Measurements from ENCODE around the gene WDFY4.
"Not testable (repeated sequence)": the region's sequence is repeated elsewhere in the genome, so short reads cannot be mapped to it uniquely, and the experiment has no call there.

WDFY4 gene, protein sequence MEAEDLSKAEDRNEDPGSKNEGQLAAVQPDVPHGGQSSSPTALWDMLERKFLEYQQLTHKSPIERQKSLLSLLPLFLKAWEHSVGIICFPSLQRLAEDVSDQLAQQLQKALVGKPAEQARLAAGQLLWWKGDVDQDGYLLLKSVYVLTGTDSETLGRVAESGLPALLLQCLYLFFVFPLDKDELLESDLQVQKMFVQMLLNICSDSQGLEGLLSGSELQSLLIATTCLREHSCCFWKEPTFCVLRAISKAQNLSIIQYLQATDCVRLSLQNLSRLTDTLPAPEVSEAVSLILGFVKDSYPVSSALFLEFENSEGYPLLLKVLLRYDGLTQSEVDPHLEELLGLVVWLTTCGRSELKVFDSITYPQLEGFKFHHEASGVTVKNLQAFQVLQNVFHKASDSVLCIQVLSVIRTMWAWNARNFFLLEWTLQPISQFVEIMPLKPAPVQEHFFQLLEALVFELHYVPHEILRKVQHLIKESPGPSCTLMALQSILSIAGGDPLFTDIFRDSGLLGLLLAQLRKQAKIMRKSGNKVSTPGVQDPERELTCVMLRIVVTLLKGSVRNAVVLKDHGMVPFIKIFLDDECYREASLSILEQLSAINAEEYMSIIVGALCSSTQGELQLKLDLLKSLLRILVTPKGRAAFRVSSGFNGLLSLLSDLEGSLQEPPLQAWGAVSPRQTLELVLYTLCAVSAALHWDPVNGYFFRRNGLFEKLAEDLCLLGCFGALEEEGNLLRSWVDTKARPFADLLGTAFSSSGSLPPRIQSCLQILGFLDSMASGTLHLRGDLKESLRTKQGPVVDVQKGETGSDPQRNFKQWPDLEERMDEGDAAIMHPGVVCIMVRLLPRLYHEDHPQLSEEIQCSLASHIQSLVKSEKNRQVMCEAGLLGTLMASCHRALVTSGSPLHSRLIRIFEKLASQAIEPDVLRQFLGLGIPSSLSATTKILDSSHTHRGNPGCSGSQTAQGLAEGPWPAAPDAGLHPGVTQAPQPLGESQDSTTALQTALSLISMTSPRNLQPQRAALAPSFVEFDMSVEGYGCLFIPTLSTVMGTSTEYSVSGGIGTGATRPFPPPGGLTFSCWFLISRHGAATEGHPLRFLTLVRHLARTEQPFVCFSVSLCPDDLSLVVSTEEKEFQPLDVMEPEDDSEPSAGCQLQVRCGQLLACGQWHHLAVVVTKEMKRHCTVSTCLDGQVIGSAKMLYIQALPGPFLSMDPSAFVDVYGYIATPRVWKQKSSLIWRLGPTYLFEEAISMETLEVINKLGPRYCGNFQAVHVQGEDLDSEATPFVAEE (N-terminal part only)

DNA sequence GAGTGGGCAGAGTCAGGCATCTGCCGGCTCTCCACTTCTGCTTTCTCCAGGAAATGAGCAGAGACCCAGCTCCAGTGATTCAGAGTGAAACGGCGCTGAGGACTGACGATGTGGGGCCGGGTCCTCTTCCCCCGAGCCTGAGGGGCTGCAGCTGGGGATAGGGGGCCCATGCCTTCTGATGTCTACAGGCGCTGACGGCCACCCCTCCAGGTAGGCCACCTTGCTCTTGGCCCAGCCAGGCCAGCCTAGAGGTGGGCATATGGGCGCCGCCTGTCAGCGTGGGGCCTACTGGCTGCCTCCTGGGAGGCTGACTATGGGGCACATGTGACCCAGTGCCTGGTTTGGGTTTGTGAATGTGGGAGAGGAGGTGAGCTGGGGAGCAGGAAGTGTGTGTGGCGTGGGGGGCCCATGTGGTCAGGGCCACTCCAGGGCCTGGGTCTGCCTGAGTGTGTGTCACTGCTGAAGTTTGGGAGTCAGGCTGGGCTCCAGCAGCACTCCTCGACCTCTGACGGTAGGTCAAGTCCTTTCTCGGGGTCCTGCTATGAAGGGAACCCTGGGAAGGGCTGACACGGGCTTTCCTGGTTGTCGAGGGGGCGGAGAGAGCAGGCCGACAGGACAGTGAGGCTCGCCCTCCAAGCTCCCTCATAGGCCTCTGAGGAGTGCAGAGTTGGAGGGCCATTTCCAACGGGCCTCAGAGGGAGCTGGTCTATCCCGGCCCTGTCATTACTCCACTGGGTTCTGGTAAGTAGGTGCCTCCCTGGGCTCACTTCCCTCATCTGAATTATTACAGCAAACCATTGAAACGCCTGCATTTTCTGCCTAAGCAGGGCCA lies at the start of gene WDFY4:
Gene WDFY4 (plus strand): TSS at position 82 of the 832 bp plus-strand sequence. CDS start 24,860 bp downstream, outside the sequence.
- DNase-seq (ENCODE audit: low read depth in 3 of 3): no peak

DNA sequence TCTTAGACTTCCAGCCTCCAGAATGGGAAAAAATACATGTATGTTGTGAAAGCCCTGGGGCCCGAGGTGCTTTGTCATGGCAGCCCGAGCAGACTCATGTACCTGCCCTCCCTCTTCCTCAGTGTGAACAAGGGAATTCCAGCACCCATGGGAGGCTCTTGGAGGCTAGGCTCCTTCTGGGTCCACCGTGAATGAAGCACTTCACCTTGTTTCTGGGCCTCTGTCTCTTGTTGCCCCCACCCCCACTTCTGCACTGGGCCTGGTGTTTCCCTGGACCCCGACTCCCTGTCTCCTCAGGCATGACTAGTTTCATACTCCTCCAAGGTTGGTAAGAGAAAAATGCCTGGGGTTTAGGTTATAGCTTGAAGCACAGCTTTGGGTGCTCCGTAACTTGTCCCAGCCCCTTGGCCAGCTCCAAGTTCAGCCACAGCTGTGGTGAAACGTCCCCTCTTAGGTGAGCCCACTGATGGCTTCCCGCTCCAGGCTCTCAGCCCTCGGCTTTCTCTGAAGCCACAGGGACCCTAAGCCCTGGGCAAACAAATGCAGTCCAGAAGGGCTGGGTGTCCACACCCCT lies 49.6 kb upstream of the WDFY4 start:
- no peak for DNase-seq (ENCODE audit: low read depth in 3 of 3)

DNA sequence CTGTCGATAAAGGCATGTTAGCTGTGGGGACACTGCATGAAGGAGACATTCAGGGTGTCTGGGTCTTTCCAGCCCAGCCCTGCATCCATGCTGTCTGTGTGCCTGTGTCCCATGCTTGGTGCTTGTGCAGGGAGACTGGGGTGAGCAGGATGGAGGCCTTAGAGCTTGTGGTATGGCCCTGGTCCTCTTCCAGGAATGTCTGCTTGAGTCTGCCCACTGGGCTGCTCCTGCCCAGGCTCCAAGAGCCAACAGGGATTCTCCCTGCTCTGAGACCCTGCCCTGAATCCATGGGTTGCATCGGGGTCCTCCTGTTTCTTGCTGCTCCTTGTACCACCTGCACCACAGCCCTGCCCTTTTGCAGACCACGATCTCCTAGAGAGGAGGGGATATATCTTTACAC lies 48.4 kb upstream of the WDFY4 start:
- DNase-seq (ENCODE audit: low read depth in 3 of 3): no peak

DNA sequence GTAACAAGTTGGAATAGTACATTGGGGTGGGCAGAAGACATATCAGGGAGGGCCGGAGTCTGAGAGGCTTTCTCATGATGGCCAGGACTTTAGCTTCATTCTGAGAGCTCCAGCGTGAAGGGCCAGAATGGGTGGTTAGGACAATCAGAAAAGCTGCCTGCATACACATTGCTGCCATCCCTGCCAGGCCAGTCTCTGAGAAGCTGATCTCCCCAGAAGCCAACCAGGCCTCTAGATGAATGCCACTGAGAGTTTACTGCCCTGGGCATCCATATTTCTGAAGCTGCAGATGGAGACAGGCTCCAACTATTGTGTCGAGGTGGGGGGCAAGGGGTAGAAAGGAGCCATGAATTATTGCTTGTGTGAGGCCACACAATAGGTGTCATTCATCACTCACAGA lies 47.8 kb upstream of the WDFY4 start:
- DNase-seq (ENCODE audit: low read depth in 3 of 3): no peak

DNA sequence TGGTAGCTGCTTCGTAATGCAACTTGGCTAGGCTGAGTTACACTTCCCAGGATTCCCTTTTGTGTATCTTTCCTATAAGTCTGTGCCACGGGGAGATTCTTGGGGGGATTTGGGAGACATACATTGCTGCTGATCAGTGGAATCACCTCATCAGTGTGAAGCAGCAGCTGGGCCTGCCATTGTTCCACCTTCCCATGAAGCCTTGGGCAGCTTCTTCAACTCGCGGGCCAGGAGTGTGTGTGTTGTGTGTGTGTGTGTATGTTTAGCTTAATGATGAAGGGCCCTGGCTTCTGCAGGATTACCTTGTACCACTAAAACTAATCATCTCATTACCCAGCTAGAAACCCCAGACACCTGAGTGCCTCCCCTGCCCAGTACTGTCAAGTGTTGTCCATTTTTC lies 46.5 kb upstream of the WDFY4 start:
- DNase-seq (ENCODE audit: low read depth in 3 of 3): no peak

DNA sequence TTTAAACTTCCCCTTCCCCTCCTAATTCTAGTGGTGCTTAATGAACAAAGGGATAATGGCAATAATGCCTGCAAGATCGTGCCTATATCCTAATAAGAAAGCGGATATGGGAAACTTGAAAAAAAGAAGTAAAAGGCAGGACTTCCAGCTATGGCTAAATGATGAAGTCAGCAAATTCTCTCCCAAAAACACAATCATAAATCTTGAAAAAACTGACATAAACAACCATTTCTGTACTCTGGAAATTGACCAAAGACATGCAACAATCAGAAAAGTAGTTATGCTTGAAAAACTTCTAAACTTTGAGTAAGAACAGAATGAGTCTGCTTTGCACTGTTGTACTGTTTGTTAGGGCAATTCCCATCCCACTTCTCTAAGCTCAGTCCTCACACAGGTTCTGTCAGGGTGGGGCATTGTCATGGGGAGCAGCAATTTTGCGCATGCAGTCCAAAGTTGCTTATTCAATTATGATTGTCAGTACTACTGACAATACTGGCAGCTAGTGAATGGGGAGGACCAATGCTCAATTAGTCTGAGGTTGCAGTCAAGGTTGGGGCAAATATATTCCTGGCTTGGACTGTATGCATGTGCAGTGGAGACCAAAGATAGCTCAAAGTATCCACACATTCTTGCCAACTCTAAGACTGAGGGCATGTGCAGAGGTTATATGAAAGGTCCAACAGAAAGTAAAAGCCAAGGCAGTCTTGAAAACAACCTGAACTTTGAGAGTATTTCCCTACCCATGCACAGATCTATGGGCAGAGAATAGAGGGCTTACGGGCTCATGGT lies 45.7 kb upstream of the WDFY4 start:
- no peak for DNase-seq (ENCODE audit: low read depth in 3 of 3)

DNA sequence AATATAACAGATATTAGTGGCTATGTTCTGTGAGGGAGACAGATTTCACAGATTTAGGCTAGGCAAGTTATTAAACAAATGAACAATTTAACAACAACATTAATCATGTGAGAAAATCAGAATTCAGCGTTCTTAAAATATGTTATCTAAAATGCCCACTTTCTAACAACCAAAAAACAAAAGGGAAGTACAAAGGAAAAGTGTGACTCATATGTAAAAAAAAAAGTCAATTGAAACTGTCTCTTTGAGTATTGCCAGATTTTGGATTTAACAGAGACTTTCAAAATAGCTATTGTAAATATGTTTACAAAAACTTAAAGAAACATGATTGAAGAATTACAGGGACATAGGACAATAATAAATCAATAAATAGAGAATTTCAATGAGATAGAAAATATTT lies 45.0 kb upstream of the WDFY4 start:
- no peak for DNase-seq (ENCODE audit: low read depth in 3 of 3)

DNA sequence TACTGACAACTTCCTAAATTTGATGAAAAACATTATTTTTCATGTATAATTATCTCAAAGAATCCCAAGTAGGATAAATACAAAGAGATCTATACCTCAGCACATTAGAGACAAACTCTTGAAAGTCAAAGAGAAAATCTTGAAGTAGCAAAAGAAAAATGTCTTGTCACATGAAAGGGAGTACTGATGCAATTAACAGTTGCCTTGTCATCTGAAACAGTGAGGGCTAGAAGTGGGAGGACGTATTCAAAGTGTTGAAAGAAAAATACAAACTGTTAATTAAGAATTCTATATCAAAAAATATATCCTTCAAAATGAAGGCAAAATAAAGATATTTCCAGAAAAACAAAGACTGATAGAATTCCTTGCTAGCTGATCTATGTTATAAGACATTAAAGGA lies 44.3 kb upstream of the WDFY4 start:
- no peak for DNase-seq (ENCODE audit: low read depth in 3 of 3)

DNA sequence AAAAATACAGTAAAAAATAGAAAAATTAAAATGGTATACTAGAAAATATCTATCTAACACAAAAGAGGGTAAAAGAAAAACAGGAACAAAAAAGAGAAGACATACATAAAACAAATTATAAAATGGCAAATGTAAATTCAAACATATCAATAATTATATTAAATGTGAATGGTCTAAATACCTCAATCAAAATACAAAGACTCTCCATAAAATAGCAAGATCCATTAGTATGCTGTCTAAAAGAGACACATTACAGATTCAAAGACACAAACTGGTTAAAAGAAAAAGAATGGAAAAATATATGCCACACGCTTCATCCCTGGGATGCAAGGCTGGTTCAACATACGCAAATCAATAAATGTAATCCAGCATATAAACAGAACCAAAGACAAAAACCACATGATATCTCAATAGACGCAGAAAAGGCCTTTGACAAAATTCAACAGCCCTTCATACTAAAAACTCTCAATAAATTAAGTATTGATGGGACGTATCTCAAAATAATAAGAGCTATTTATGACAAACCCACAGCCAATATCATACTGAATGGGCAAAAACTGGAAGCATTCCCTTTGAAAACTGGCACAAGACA lies 43.5 kb upstream of the WDFY4 start:
- DNase-seq (ENCODE audit: low read depth in 3 of 3): not testable (repeated sequence)

DNA sequence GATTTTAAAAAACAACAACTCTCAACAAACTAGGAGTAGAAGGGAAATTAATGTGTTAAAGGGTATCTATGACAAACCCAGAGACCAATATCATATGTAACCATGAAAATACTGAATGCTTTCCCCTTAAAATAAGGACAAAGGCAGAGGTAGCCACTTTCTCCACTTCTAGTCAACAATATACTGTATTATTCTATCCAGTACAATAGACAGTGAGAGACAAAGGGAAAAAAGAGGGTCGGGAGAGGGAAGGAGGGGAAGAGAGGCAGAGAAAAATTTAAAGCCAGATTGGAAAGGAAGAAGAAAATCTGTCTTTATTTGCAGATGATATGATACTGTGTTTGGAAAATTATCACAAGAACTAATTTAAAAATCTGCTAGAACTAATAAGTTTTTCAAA lies 39.1 kb upstream of the WDFY4 start:
- DNase-seq (ENCODE audit: low read depth in 3 of 3): no peak

DNA sequence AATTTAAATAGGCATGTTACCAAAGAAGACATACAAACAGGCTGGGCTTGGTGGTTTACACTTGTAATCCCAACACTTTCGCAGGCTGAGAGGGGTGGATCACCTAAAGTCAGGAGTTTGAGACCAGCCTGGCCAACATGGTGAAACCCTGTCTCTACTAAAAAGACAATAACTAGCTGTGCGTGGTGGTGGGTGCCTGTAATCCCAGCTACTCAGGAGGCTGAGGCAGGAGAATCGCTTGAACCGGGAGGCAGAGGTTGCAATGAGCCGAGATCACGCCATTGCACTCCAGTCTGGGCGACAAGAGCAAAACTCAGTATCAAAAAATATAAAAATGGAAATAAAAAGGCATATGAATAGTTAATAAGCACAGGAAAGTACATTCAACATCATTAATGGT lies 37.6 kb upstream of the WDFY4 start:
- DNase-seq (ENCODE audit: low read depth in 3 of 3): not testable (repeated sequence)

DNA sequence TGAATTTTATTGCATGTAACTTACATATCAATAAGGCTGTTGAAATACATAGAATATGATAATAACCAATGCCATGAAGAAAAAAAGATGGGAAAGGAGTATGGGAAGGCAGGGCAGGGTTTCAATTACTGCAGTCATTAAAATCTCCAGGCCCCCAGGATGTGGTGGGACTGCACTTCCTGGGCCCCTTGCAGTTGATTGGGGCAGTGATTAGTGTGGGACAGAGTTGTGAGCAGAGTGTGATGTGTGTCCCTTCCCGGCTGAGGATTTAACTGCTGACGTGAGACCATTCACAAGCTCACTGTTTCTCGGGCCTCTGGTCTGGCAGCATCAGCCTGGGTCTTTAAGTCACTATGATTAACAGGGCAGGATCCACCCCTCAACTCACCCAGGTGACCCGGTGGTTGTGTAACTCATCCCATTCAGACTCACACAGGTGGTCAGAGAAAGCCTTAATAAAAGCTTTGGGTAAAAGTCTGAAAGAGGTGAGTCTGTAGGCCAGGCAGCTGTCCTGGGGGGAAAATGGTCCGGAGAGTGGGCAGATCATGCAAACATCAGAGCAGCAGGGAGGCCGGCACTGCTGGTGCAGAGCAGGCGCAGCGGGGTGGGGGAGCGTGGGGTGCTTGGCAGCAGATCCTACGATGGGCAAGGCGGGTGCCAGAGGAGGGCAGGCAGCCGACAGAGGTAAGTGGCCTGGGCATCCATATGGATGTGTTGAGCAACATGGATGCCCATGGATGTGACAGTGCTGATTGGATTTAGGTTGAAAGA lies 36.3 kb upstream of the WDFY4 start:
- no peak for DNase-seq (ENCODE audit: low read depth in 3 of 3)

DNA sequence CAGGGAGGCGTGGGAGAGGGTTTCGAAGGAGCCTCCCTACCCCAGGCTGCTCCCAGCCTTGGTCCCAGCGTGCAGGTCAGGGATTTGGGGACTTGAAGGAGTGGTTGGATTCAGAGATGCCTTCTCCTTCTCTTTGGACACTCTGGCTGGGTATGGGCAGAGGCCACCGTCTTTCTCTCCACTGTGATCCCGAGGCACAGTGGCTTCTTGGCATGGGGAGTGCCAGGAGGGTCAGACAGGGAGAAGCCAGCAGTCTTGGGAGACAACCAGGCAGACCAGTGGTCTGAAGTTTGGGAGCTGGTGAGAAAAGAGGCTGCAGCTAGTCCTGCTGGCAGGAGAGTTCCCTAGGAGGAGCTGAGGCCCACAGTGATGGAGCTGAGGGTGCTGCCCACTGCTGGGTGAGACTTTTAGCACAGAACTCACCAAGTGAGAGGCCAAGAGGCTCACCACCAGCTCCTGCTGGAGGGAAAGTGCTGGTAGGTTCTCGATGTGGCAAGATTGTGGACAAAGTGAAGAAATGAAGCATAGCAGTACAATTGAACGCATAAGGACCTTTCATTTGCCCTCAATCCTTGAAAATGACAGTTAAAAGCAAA lies 35.2 kb upstream of the WDFY4 start:
- DNase-seq (ENCODE audit: low read depth in 3 of 3): no peak

DNA sequence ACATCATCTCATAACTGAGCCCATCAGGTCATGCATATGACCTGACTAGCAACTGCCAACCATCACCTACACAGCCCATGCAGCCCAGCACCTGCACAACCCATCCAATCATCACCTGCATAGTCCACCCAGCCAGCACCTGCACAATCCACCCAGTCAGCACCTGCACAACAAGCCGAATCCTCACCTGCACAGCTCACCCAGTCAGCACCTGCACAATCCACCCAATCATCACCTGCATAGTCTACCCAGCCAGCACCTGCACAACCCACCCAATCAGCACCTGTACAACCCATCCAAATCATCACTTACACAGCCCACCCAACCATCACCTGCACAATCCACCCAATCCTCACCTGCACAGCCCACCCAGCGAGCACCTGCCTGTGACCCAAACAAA lies 33.4 kb upstream of the WDFY4 start:
- no peak for DNase-seq (ENCODE audit: low read depth in 3 of 3)

DNA sequence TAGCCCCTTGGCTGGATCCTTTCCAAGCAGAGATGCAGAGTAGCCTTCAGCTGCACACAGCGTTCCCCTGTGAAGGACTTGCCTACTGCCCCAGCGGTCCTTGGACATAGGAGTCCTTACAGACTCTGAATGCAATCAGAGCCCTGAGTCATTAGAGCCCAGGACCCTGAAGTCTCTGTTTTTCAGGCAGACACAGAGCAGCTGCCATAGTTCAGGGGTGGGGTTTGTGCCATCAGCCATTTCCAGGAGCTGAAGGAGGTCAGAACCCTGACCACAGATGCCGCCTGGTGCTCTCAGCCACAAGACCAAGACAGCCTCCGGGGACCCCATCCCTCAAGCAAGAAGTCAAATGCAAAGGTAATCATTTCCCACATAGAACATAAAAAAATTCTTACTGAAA lies 32.8 kb upstream of the WDFY4 start:
- no peak for DNase-seq (ENCODE audit: low read depth in 3 of 3)

DNA sequence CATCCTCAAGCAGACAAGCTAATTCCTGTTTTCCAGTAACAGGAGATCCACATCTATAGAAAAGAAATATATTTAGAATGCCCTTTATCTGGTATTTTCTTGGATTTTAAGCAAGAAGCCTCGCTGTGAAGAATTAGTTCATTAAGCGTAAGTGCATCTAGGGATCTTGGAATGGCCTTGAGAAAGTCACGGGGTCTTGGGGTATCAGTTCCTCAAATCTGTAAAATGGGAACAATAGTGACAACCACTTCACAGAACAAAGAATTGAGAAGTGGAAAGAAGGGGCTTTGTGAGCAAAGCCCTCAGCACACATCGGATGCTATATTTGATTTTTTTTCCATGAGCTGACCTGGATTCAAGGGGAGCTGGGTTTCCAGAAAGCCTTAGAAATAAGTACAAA lies 32.3 kb upstream of the WDFY4 start:
- DNase-seq (ENCODE audit: low read depth in 3 of 3): no peak

DNA sequence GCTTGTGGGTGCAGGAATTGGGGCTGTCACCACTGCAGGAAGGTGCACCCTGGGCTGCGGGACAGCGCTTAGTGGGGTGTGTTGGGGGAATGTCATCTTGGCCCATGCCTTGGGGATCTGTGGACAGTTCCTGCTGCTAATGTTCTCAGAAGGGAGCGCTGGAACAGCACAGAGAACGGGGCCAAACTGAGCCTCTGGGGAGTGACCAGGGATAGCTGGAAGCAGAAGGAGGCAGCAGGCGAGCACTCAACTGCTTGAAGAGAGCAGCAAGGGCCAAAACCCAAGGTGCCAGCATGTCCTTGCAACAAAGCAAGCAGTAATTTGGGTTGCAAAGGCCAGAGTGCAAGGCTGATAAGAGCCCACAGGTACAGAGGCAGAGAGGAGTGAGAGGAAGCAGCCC lies 31.3 kb upstream of the WDFY4 start:
- DNase-seq (ENCODE audit: low read depth in 3 of 3): no peak

DNA sequence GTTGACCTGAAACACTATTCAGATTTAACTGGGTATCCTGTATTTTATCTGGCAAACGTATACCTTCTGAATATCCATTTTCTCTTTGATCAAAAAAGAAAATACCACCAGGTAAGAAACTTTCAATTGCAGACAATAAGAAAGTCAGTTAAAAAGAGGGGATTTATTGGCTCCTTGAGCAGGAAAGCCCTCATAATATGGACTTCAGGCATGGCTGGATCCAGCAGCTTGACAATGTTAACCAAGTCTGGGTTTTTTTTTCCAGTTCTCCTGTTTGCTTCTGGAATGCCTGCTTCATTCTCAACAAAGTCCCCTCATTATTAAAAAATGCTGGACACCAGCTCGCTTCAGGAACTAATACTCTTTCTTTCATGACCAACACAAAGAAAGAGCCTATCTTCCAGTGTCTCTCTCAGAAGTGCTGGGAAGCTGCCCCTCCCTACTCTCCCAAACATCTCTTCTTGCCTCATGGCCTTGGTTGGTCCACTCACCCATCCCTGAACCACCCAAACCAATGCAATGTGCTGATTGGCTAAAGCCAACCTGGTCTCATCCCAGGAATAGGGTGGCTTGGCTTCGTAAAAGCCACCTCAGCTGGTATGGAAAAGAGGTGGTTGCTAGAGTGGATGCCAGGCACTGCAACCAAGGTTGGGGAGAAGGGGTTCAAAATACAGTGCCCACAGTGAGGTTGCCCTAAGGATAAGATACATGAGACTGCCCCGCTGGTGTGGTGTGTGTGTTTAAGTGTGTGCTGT lies 30.6 kb upstream of the WDFY4 start:
- no peak for DNase-seq (ENCODE audit: low read depth in 3 of 3)
